Sigmoid colon (tissue), 4 donors: ENCODE results near the gene PSG5.
"Not testable (repeated sequence)": the region's sequence is repeated elsewhere in the genome, so short reads cannot be mapped to it uniquely, and the experiment has no call there.

Experiments
- POLR2A ChIP-seq, 2 donors: fragments of 450-650 bp; IDR thresholded peaks; one replicate each; pipeline ENCODE4 v1.6.1; 2016; ENCODE audit warnings: antibody characterized with exemption in 2 of 2, mild to moderate bottlenecking in 2 of 2, moderate library complexity in 2 of 2
- POLR2AphosphoS5 ChIP-seq, 4 donors: sonication (generic); formaldehyde crosslinking; IDR thresholded peaks; one replicate each; pipeline ENCODE4 v1.6.1; 2017; ENCODE audit warnings: antibody characterized with exemption in 4 of 4
- TF ChIP-seq, protein P1 (sequence below), 4 experiments: fragments of 450-650 bp in 3 of 4; fragments of 200-600 bp in 1 of 4; IDR thresholded peaks; one replicate each; pipeline ENCODE4 v1.5.1; 2016 to 2019; ENCODE audit warnings: antibody characterized with exemption in 4 of 4, mild to moderate bottlenecking in 3 of 4, moderate library complexity in 2 of 4

DNA sequence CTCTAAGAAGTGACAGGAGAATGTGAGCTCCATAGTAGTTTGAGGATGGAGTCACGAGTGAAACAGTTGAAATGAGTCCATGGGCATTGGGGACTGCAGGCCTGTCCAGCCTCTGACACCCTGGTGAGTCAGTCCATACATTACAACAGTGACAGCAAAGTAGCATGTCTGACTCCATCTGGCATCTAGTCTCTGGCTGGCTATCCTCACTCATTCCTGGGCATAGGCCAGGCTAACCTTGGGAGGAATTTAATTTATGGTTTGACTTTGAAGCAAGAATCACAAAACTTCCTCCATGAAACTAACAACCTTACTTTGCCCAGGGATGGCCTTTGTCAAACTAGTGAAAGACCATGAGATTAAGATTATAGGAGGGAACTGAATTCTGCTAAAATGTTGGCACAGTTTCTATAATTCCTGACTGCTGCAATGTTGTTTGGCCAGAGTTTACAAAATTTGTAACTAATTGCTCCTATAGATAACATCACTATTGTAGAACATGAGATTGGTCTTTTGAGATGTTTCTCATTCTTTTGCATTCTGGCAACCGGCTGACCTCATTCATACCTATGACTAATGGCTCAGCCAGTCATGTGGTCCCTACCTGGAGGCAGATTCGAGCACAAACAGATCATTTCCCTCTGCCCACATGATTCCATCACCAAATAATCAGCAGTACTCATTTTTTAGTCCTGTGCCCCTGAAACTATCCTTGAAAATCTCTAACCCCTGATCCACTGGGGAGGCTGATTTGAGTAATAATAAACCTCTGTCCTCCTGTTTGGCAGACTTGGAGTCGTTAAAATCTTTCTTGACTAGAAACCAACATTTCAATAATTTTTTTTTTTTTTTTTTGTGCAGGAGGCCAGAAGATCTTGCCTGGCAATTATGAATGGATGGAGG is 4.2 kb downstream of the PSG5 start:
- TF ChIP-seq, protein P1, sequence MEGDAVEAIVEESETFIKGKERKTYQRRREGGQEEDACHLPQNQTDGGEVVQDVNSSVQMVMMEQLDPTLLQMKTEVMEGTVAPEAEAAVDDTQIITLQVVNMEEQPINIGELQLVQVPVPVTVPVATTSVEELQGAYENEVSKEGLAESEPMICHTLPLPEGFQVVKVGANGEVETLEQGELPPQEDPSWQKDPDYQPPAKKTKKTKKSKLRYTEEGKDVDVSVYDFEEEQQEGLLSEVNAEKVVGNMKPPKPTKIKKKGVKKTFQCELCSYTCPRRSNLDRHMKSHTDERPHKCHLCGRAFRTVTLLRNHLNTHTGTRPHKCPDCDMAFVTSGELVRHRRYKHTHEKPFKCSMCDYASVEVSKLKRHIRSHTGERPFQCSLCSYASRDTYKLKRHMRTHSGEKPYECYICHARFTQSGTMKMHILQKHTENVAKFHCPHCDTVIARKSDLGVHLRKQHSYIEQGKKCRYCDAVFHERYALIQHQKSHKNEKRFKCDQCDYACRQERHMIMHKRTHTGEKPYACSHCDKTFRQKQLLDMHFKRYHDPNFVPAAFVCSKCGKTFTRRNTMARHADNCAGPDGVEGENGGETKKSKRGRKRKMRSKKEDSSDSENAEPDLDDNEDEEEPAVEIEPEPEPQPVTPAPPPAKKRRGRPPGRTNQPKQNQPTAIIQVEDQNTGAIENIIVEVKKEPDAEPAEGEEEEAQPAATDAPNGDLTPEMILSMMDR (IDR thresholded peaks at IDR 0.05) = not testable (repeated sequence)
- TF ChIP-seq POLR2AphosphoS5 (IDR thresholded peaks at IDR 0.05) = peak in 3 of 4 donors; percentile 27 to 64 (median 58)
- TF ChIP-seq POLR2A (IDR thresholded peaks at IDR 0.05) = not testable (repeated sequence)
